ENCODE results near the gene TEKTIP1.

GRCh38 chr19:3514930-3515329 is 24.0 kb upstream of the TEKTIP1 start:
- TF ChIP-seq CTCF (IDR thresholded peaks at IDR 0.05): no peak
- TF ChIP-seq POLR2A (IDR thresholded peaks at IDR 0.05): no peak
